ENCODE measurements around the gene GTF2E1.

DNA sequence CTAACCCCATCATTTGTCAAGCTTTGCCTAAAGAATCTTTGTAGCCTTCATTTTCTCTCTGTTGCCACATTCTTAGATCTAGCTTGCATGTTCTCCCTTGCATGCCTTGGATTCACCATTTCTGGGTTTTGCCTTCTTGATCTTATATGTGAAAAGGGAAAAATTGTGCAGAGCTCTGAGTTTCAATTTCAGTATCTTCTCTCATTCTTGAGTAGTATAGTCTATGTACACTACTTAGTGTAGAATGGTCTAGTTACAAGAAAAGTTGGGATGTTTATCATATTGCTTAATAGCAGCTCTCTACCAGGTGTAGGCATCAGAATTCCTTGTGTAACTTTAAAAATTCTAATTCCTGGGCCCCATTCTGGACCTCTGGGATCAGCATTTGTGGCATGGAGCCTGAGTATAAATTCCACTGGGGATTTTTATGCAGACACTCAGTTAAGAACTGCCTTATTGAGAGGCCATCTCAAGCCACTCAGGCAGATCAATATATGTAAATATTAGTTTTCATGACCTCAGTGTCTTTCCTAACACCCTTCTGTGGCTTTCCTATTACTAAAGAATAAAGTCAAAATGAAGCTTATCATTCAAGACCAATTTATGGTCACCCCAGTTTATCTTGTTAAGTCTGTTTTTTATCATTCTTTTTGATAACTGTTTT is 23.4 kb downstream of the GTF2E1 start:
- TF ChIP-seq, protein P1, sequence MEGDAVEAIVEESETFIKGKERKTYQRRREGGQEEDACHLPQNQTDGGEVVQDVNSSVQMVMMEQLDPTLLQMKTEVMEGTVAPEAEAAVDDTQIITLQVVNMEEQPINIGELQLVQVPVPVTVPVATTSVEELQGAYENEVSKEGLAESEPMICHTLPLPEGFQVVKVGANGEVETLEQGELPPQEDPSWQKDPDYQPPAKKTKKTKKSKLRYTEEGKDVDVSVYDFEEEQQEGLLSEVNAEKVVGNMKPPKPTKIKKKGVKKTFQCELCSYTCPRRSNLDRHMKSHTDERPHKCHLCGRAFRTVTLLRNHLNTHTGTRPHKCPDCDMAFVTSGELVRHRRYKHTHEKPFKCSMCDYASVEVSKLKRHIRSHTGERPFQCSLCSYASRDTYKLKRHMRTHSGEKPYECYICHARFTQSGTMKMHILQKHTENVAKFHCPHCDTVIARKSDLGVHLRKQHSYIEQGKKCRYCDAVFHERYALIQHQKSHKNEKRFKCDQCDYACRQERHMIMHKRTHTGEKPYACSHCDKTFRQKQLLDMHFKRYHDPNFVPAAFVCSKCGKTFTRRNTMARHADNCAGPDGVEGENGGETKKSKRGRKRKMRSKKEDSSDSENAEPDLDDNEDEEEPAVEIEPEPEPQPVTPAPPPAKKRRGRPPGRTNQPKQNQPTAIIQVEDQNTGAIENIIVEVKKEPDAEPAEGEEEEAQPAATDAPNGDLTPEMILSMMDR (IDR thresholded peaks at IDR 0.05) = no peak
- TF ChIP-seq POLR2A (IDR thresholded peaks at IDR 0.05) = no peak

All from thyroid gland (tissue), 4 donors.